Pancreas (tissue), 10 donors: Measurements from ENCODE around the gene BCR. TPM values are rescaled to one million over a fixed set of nuclear protein-coding genes. Genes with fewer than 3 reads are reported as not detected.

Experiments used
- ATAC-seq, 4 donors: fragments of 200-7000 bp; cut with Tn5 transposase; one replicate each; pipeline versions ENCODE4 v1.8.0 to v1.9.1; 2020; ENCODE audit warnings: mild to moderate bottlenecking in 4 of 4, moderate library complexity in 4 of 4
- DNase-seq, 6 donors: peaks; one replicate each; pipeline ENCODE4 v3.0.0-alpha.2; 2020
- FAIRE-seq: peaks from 2 replicates; lab custom pipeline; 2012; peaks lifted over from hg19 to GRCh38; lab: Jason Lieb, UNC
- H3K27ac ChIP-seq, 4 donors: fragments of 200-600 bp; sonication (generic); 1 replicate in 3 of 4; 2 replicates in 1 of 4; pipeline versions ENCODE4 v1.5.0 to v1.8.0; 2020
- H3K27me3 ChIP-seq, 4 donors: fragments of 200-600 bp; one replicate each; pipeline ENCODE4 v1.8.0; 2021
- H3K36me3 ChIP-seq, 3 donors: fragments of 200-600 bp; sonication (generic) in 1 of 3; one replicate each; pipeline versions ENCODE4 v1.5.0 to v1.8.0; 2020 to 2021
- H3K4me1 ChIP-seq, 3 donors: fragments of 200-600 bp; one replicate each; pipeline ENCODE4 v1.8.0; 2021
- H3K4me3 ChIP-seq, 4 donors: fragments of 200-600 bp; sonication (generic) in 2 of 4; one replicate each; pipeline versions ENCODE4 v1.5.0 to v1.8.0; 2020 to 2021
- H3K9me3 ChIP-seq, 4 donors: fragments of 200-600 bp; one replicate each; pipeline ENCODE4 v1.8.0; 2021
- WGBS, 2 donors: extraction: QIAGEN DNeasy Blood & Tissue Kit; methylation state at CpG; one replicate each; pipeline ENCODE4 v1.1.7; 2013; 5-methylcytosine and 5-hydroxymethylcytosine counted together
- intact Hi-C, 3 donors: fragments of 100-400 bp; cut with DNase I; formaldehyde crosslinking; loops; one replicate each; pipeline versions ENCODE4 v1.11.1 to v1.14.2; 2022
- polyA plus RNA-seq, 2 donors: library from polyadenylated mRNA; stranded (reverse); fragments of 200-250 nt; gene quantifications; one replicate each; pipeline ENCODE4 v1.2.3, GENCODE V29; 2013
- total RNA-seq, 6 donors: library from RNA; stranded (reverse); fragmentation: NEBNext Ultra II Directional in 4 of 6; extraction: Animal tissue kit (Norgen Biotek cat#: 25700) in 4 of 6; gene quantifications; one replicate each; pipeline versions ENCODE4 v1.2.1 to v1.2.4, GENCODE V29; 2021 to 2023
- TF ChIP-seq, protein P1 (sequence below), 4 donors: fragments of 200-600 bp; sonication (generic) in 3 of 4; IDR thresholded peaks; one replicate each; pipeline versions ENCODE4 v1.5.0 to v1.8.0; 2021; ENCODE audit warnings: antibody characterized with exemption in 4 of 4
- donor health status: healthy with polysubstance abuse.
- donor health status: DM: no; HTN: no; CAD: no; lungs with moderate emphysema.
- donor health status: DM: no; HTN: no; CAD: no.
- donor health status: control.
- donor health status: control.
- donor health status: Bipolar disorder and iron deficiency.
- donor health status: DM: yes; HTN: yes; CAD: no.
- donor health status: DM: no; HTN: no; CAD: no.
- donor health status: DM: no; HTN: no; CAD: no.
- donor health status: DM: yes; HTN: yes; CAD: no.

The BCR gene
- total and polyA plus RNA-seq, 8 donors, result 15.5 to 35.9 (median 18.1) TPM

- WGBS, 2 donors, result 69 to 76% methylated on average over 8 of the region's 8 CpGs
- Histone ChIP-seq H3K4me3 (no peak overlapping the region), H3K27ac (no peak overlapping the region), H3K4me1 (peaks cover 0 to 8% (median 0%) of the 10 kb centered on the region in 3 donors), H3K36me3 (no peaks in the 10 kb centered on the region), H3K9me3 (no peaks in the 10 kb centered on the region), H3K27me3 (no peaks in the 10 kb centered on the region)
- DNase-seq (no peak), ATAC-seq (no peak), FAIRE-seq (no peak)
- intact Hi-C loops, result no loop called here
- TF ChIP-seq, protein P1, sequence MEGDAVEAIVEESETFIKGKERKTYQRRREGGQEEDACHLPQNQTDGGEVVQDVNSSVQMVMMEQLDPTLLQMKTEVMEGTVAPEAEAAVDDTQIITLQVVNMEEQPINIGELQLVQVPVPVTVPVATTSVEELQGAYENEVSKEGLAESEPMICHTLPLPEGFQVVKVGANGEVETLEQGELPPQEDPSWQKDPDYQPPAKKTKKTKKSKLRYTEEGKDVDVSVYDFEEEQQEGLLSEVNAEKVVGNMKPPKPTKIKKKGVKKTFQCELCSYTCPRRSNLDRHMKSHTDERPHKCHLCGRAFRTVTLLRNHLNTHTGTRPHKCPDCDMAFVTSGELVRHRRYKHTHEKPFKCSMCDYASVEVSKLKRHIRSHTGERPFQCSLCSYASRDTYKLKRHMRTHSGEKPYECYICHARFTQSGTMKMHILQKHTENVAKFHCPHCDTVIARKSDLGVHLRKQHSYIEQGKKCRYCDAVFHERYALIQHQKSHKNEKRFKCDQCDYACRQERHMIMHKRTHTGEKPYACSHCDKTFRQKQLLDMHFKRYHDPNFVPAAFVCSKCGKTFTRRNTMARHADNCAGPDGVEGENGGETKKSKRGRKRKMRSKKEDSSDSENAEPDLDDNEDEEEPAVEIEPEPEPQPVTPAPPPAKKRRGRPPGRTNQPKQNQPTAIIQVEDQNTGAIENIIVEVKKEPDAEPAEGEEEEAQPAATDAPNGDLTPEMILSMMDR (IDR thresholded peaks at IDR 0.05), result no peak
Measured at GRCh38 chr22:23243006-23243573, 62.8 kb downstream of the BCR start.

DNA sequence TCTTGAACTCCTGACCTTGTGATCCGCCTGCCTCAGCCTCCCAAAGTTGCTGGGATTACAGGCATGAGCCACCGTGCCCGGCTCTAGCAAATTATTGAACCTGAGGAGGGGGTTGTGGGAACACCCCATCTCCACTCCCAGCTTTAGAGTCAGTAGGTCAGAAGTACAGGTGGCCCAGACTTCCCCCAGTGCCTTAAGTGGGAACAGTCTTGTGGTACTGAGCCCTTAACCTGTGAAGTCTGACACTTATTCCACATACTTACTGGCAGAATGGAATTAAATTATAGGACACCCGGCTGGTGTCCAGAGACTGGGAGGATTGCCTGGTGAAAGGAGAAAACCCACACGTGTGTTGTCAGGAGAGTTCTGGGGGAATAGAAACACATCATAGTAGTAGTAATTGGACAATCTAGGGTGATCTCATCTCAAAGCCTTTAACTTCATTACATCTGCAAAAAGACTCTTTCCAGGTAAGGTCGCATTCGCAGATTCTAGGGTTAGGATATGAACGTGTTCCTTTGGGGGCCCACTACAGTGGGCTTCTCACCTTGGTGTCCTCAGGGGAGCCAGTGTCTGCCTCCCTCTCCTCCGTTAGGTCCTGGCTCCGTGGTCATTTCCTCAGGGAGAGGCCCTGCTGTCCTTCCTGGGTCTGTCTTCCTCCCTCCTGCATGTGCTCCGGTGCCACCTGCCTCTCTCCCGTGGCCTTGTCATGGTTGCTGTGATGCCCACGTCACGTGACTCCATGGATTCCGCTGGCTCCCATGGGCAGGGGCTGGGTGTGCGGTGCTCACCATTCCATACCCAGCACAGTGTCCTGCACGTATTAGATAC, 63.8 kb downstream of the BCR start:
- Histone ChIP-seq H3K36me3 (no peaks in the 10 kb centered on the region), H3K9me3 (no peaks in the 10 kb centered on the region), H3K4me3 (no peak overlapping the region), H3K4me1 (peaks cover 0 to 14% (median 0%) of the 10 kb centered on the region in 3 donors), H3K27ac (no peak overlapping the region), H3K27me3 (no peaks in the 10 kb centered on the region)
- ATAC-seq, result no peak
- DNase-seq, result no peak
- intact Hi-C loops, result no loop called here
- WGBS, 2 donors, result 75 to 77% methylated on average over 17 of the region's 17 CpGs
- TF ChIP-seq, protein P1 (IDR thresholded peaks at IDR 0.05), result no peak
- no peak for FAIRE-seq

DNA sequence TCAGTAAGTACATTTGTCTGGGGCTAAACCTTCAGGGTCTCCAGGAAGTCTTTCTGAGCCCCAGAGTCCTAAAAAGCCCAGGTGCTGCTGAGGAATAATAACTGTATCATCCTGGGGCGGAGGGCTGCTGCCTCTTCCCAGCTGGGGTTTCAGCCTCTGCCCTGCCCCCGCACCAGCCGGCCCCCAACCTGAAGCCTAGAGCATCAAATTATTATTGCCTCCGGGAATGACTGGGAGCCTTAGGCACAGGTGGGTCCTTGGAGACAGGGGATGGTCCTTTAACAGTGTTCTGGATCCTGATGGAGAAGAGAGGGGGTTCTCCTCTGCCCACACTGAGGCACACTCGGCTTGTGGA, 64.4 kb downstream of the BCR start:
- Histone ChIP-seq H3K4me1 (peaks cover 0 to 14% (median 0%) of the 10 kb centered on the region in 3 donors), H3K27ac (no peak overlapping the region)
- WGBS, 2 donors, result 94 to 95% methylated on average over 5 of the region's 5 CpGs

DNA sequence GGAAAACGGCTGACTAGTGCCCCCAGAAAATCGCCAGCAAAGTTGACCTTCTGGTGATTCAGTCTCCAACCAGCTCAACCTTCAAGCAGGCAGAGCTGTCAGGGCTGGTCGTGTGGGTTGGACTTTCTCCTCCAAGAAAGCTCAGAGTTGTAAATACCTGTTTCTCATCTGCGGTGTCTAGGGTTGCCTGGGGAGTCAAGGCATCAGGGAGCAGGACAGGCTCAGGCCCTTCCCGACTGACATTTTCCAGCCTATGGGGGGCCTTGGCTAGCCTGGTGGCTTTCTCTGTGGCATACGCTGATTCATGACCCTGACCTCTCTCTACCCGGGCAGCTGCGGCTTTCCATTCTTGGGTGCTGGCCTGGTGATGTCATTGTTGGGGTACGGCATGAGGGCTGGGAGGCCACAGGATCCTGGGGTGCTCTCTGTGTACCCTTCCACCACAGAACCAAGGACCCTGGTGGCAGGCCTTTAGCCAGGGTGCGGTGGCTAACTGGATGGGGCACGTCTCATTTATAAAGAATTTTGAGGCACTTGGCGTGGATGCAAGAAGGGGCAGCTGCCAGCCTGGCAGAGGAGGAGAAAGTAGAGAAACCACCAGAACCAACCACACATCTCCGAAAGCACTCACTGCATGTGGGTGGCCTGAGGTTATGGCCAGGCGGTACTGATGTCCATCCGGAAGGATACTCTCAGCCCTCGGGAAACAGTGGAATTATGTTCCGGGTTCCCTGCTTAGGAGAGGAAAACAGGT, 64.9 kb downstream of the BCR start:
- ATAC-seq, result no peak
- H3K27ac ChIP-seq, result no peak overlapping the region
- no peak for FAIRE-seq

More for the DNA sequence above, 64.4 kb downstream of the BCR start:
- DNase-seq, result no peak
- no peak for ATAC-seq
- H3K4me3 ChIP-seq, result no peak overlapping the region
- H3K9me3 ChIP-seq, result no peaks in the 10 kb centered on the region
- H3K36me3 ChIP-seq, result no peaks in the 10 kb centered on the region
- TF ChIP-seq, protein P1 (IDR thresholded peaks at IDR 0.05), result no peak
- FAIRE-seq, result no peak
- no peaks in the 10 kb centered on the region for H3K27me3 ChIP-seq
- intact Hi-C loops, result no loop called here

More for the DNA sequence above, 64.9 kb downstream of the BCR start:
- H3K4me3 ChIP-seq, result no peak overlapping the region
- no peak for DNase-seq
- intact Hi-C loops, result no loop called here
- peaks cover 0 to 14% (median 0%) of the 10 kb centered on the region in 3 donors for H3K4me1 ChIP-seq
- 81 to 83% methylated on average over 17 of the region's 17 CpGs for WGBS, 2 donors
- no peaks in the 10 kb centered on the region for H3K27me3 ChIP-seq
- H3K9me3 ChIP-seq, result no peaks in the 10 kb centered on the region
- no peaks in the 10 kb centered on the region for H3K36me3 ChIP-seq
- TF ChIP-seq, protein P1 (IDR thresholded peaks at IDR 0.05), result no peak
